Activated effector memory CD4-positive, alpha-beta T cell treated with anti-CD3 and anti-CD28 coated beads, Interleukin-2, amount 50 U/mL, for 16 hours (primary cell): ENCODE data around the gene GCNT2.
"Not testable (repeated sequence)": the region's sequence is repeated elsewhere in the genome, so short reads cannot be mapped to it uniquely, and the experiment has no call there.

Experiments used
- DNase-seq: peaks from one replicate; pipeline ENCODE4 v3.0.0-alpha.2; 2020

The GCNT2 gene

GRCh38 chr6:10613723-10614122 lies 92.6 kb downstream of the GCNT2 start:
- no peak for DNase-seq

- no peak for DNase-seq
These were observed 94.5 kb downstream of the GCNT2 start for GRCh38 chr6:10615675-10616074.

DNA sequence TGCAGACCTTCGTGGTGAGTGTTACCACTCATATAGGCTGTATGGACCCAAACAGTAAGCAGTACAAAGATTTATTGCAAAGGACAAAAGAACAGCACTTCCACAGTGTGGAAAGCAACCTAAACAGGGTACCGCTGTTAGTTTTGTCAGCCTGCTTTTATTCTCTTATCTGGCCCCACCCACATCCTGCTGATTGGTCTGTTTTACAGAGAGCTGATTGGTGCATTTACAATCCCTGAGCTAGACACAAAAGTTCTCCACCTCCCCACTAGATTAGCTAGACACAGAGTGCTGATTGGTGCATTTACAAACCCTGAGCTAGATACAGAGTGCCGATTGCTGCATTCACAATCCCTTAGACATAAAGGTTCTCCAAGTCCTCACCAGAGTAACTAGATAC lies 95.1 kb downstream of the GCNT2 start:
- DNase-seq, result not testable (repeated sequence)

DNA sequence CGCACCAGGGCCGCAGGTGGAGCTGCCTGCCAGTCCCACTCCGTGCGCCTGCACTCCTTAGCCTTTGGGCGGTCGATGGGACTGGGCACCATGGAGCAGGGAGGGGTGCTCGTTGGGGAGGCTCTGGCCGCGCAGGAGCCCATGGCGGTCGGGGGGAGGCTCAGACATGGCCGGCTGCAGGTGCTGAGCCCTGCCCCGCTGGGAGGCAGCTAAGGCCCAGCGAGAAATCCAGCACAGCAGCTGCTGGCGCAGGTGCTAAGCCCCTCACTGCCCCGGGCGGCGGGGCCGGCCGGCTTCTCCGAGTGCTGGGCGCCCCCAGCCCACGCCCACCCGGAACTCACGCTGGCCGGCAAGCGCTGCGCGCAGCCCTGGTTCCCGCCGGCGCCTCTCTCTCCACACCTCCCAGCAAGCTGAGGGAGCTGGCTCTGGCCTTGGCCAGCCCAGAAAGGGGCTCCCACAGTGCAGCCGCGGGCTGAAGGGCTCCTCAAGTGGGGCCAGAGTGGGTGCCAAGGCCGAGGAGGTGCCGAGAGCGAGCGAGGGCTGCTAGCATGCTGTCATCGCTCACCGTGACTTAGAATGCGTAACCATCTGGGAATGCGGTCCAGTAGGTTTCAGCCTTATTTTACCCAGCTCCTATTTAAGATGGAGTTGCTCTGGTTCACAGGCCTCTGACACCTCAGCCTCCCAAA lies 96.0 kb downstream of the GCNT2 start:
- DNase-seq, result no peak

DNA sequence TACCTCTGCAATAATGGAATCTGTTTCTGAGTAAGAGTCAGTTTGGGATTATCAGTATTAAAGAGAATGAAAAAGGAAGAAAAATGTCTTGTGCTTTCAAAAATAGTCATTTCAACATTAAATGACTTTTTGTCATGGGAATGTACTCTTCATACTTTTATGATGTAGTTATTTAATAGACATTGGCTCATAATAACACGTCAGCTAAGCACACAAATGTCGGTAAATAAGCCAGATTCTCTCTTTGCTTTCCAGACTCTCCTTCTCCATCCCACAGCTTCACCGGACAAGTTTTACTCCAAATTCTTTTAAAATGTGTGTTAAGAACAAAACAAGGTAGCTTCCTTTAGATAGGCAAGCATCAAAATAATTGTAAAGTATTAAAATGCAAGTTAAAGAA lies 97.3 kb downstream of the GCNT2 start:
- no peak for DNase-seq

DNA sequence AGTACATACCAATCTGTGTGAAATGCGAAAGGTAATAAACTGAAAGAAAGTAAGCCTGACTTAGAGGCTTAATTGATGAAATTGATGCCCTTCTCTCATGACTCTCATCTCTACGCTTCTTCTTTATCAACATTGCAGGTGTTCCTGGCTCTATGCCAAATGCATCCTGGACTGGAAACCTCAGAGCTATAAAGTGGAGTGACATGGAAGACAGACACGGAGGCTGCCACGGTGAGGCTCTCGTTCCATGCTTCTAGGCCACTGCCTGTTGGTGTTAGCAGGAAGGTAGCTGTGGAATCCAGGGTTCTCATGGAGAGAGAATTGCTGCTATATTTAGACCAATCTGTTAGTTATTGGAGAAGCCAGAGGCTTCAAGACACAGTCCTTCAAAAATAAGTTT lies 100.1 kb downstream of the GCNT2 start:
- DNase-seq, result no peak

- no peak for DNase-seq
These were observed 100.7 kb downstream of the GCNT2 start for GRCh38 chr6:10621847-10622246.

DNA sequence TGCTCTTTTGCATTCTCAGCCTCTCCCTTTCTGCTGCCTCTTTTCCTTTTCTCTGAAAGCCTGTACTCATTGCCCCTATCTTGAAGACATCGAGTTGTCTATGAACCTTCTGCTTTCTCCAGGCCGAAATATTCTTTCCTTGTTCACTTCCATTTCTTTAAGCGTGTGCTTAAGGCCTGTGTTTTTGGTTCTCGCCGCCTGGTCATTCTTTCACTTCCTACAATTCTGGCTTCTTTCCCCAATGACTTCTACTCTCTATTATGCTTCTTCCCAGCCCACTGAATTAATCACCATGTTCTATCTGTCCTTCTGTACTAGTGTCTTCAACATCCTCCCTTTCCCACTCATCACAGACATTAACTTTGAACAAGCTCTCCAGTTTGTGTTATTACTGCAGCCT lies 103.7 kb downstream of the GCNT2 start:
- no peak for DNase-seq

DNA sequence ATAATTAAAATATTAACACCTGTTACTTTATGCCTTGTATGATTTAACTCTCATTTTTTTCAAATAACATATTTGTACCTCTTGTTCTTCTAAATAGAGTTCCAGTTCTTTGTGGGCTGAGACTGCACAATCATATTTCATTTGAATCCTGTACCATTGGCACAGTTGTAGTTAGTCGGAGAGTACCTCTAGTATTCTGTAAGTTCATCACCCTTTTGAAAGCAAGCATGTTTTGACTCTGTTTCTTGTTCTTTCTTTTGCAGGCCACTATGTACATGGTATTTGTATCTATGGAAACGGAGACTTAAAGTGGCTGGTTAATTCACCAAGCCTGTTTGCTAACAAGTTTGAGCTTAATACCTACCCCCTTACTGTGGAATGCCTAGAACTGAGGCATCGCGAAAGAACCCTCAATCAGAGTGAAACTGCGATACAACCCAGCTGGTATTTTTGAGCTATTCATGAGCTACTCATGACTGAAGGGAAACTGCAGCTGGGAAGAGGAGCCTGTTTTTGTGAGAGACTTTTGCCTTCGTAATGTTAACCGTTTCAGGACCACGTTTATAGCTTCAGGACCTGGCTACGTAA lies 105.1 kb downstream of the GCNT2 start:
- no peak for DNase-seq

- no peak for DNase-seq
These were observed 106.6 kb downstream of the GCNT2 start for GRCh38 chr6:10627800-10628199.

DNA sequence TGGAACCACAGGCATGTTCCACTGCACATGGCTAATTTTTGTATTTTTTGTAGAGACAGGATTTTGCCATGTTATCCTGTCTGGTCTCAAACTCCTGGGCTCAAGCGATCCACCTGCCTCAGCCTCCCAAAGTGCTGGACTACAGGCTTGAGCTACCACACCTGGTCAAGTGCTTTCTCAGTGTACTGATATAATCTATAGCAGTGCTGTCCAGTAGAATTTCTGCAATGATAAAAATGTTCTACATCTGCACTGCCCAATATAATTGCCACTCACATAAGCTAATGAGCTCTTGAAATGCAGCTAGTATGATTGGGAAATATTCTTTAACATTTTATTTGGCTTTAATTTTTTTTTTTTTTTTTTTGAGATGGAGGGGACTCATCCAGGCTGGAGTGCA lies 109.0 kb downstream of the GCNT2 start:
- DNase-seq, result no peak

DNA sequence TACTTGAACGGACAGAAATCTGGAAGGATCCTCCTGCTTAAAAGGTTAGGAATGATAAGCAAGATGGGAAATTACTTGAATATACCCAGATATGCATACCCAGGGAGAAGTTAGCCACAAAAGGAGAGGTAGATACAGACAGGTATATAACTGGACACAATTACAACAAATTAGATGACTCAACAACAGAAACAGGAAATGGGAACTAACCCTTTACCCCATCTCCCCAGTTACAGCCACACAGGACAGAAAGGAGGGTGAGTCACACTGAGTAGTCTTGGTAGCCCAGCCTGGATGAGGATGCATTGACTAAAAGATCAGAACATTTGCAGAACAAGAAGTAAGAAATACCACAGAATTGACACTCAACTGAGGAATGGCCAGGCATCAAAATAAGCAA lies 112.1 kb downstream of the GCNT2 start:
- DNase-seq, result no peak

GRCh38 chr6:10640412-10640811 lies 119.3 kb downstream of the GCNT2 start:
- no peak for DNase-seq

- DNase-seq, result no peak
These were observed 120.4 kb downstream of the GCNT2 start for GRCh38 chr6:10641528-10641927.

DNA sequence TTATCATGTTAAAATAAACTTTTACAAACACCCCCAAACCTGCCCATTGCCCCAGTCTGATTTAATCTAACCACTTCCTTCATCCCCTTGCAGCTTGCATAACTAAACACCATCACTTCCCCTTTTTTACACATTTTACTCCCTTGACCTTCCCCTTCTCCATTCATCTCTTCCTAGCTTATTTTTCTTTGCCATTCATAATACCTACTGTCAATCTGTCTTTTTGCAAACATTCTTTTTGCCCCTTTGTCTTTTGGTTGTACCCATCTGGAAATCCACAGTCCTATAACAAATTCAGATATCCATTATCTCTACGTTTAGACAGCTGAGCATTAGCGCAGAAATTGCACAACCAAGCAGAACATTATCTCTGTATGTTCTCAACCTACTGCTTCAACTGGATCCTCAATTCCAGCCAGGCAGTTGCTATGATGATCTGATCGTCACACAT lies 122.1 kb downstream of the GCNT2 start:
- no peak for DNase-seq

DNA sequence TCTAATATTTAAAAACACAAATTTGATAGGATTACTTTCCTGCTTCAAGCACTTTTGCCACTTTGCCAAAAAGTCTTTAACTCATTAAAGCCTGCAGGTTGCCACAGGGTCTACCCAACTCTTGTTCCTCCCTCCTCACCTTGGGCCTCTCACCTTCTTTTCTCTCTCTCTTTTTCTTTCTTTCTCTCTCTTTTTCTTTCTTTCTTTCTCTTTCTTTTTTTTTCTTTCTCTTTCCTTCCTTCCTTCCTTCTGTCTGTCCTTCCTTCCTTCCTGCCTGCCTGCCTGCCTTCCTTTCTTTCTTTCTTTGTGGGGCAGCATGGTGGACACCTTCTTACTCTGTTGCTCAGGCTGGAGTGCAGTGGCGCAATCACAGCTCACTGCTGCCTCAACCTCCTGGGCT lies 123.1 kb downstream of the GCNT2 start:
- DNase-seq, result no peak

DNA sequence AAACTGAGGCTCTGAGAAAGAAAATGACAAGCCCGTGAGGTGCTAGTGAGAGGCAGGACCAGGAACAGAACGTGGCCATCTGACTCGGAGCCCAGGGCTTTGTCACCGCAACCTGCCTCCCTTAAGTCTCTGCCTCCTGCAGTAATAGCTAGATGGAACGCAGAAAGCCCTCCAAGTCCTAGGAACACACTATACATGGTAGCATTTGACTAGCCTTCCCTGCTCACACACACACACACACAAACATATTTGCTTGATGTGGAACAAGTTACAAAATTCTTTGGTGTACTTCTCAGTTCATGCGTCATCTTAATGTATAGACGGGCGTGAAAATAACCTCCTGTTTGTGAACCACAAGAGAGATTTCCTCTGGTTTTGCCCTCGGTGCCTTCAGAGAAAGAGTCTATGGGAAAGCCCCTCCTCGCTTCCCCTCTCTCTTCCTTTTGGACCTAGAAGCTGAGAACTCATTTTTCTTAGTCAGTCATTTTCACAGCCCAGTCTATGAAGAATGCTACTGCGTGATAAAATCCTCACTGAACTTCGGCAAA lies 134.4 kb downstream of the GCNT2 start:
- DNase-seq, result no peak

GRCh38 chr6:10658910-10659698 lies 138.0 kb downstream of the GCNT2 start:
- DNase-seq, result no peak

GRCh38 chr6:10659699-10660348 lies 138.7 kb downstream of the GCNT2 start:
- DNase-seq, result no peak

GRCh38 chr6:10660431-10661191 lies 139.5 kb downstream of the GCNT2 start:
- DNase-seq, result not testable (repeated sequence)

- DNase-seq, result no peak
These were observed 141.1 kb downstream of the GCNT2 start for GRCh38 chr6:10662207-10662606.

GRCh38 chr6:10662742-10663141 lies 141.6 kb downstream of the GCNT2 start:
- DNase-seq, result no peak
